Liver (tissue), 3 donors: ENCODE data around the gene DMRTB1.

ENCODE experiments used
- EGR1 ChIP-seq, 2 donors: IDR thresholded peaks; 2 replicates each; pipeline ENCODE4 v1.6.1; 2016 to 2018; ENCODE audit warnings: antibody characterized with exemption in 2 of 2, low read depth in 2 of 2
- GABPA ChIP-seq, 2 donors: IDR thresholded peaks in 1 of 2; conservative IDR thresholded peaks in 1 of 2; 2 replicates each; pipeline ENCODE4 v1.6.1; 2016; ENCODE audit warnings: antibody characterized with exemption in 2 of 2, mild to moderate bottlenecking in 1 of 2, moderate library complexity in 1 of 2
- JUND ChIP-seq, 2 donors: IDR thresholded peaks; 2 replicates each; pipeline ENCODE4 v1.6.1; 2016; ENCODE audit warnings: antibody characterized with exemption in 2 of 2
- RAD21 ChIP-seq, 2 donors: IDR thresholded peaks; 2 replicates each; pipeline ENCODE4 v1.6.1; 2016; ENCODE audit warnings: antibody characterized with exemption in 2 of 2, mild to moderate bottlenecking in 2 of 2
- RXRA ChIP-seq, 2 donors: IDR thresholded peaks; 2 replicates each; pipeline ENCODE4 v1.6.1; 2017 to 2018; ENCODE audit warnings: antibody characterized with exemption in 2 of 2, mild to moderate bottlenecking in 1 of 2
- SP1 ChIP-seq: IDR thresholded peaks from 2 replicates; pipeline ENCODE4 v1.6.1; 2018; ENCODE audit warnings: antibody characterized with exemption, mild to moderate bottlenecking
- TAF1 ChIP-seq: conservative IDR thresholded peaks from 2 replicates; pipeline ENCODE4 v1.6.1; 2016; ENCODE audit warnings: antibody characterized with exemption, mild to moderate bottlenecking
- TF ChIP-seq, protein P1 (sequence below): fragments of 150-350 bp; IDR thresholded peaks from 2 replicates; pipeline ENCODE4 v1.5.1; 2017; ENCODE audit warnings: improper control_type of control experiment, low read depth, low read length; ENCODE audit not compliant: missing input control
- TF ChIP-seq, protein P2 (sequence below): IDR thresholded peaks from 2 replicates; pipeline ENCODE4 v1.6.1; 2016; ENCODE audit warnings: antibody characterized with exemption
- TF ChIP-seq, protein P3 (sequence below): IDR thresholded peaks from 2 replicates; pipeline ENCODE4 v1.6.1; 2016; ENCODE audit warnings: antibody characterized with exemption
- donor health status: healthy.
- donor health status: healthy.

DNA sequence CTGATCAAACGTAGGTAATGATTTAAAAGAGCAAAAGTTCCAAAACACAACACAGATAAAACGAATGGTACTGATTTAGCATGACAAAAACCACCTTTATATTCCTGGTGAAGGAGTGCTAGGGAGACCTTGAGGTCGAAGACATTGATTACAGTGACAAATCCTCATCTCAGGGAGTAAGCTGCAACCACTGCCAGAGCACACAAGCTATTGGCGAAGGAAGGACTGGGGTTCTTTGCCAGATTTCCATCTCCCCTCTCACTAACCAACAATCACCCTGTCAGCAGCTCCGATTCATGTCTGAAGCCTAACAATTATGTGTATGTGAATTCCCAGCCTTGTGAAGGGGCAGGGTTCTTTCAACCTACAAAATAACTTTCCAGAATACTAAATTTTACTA is 40.2 kb upstream of the DMRTB1 start:
- no peak for TF ChIP-seq RAD21 (IDR thresholded peaks at IDR 0.05)
- TF ChIP-seq, protein P1, sequence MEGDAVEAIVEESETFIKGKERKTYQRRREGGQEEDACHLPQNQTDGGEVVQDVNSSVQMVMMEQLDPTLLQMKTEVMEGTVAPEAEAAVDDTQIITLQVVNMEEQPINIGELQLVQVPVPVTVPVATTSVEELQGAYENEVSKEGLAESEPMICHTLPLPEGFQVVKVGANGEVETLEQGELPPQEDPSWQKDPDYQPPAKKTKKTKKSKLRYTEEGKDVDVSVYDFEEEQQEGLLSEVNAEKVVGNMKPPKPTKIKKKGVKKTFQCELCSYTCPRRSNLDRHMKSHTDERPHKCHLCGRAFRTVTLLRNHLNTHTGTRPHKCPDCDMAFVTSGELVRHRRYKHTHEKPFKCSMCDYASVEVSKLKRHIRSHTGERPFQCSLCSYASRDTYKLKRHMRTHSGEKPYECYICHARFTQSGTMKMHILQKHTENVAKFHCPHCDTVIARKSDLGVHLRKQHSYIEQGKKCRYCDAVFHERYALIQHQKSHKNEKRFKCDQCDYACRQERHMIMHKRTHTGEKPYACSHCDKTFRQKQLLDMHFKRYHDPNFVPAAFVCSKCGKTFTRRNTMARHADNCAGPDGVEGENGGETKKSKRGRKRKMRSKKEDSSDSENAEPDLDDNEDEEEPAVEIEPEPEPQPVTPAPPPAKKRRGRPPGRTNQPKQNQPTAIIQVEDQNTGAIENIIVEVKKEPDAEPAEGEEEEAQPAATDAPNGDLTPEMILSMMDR, result no peak
- no peak for TF ChIP-seq SP1
- TF ChIP-seq EGR1 (IDR thresholded peaks at IDR 0.05; ENCODE audit: low read depth in 2 of 2), result no peak
- no peak for TF ChIP-seq TAF1
- TF ChIP-seq, protein P2, sequence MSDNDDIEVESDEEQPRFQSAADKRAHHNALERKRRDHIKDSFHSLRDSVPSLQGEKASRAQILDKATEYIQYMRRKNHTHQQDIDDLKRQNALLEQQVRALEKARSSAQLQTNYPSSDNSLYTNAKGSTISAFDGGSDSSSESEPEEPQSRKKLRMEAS, result no peak
- TF ChIP-seq GABPA (IDR thresholded peaks at IDR 0.05 in 1 of 2, conservative IDR thresholded peaks at IDR 0.05 in 1 of 2), result no peak
- TF ChIP-seq JUND (IDR thresholded peaks at IDR 0.05), result no peak
- TF ChIP-seq, protein P3, sequence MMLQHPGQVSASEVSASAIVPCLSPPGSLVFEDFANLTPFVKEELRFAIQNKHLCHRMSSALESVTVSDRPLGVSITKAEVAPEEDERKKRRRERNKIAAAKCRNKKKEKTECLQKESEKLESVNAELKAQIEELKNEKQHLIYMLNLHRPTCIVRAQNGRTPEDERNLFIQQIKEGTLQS, result no peak
- TF ChIP-seq RXRA (IDR thresholded peaks at IDR 0.05), result no peak
